A549 treated with Mapracorat at 1 μM for 4 hours (cell line): Measurements from ENCODE around the gene KDR. TPM values are rescaled to one million over a fixed set of nuclear protein-coding genes. Genes with fewer than 3 reads are reported as not detected.

Experiments used
- total RNA-seq: library from RNA; stranded (reverse); fragments of 200-300 nt; extraction: Qiagen RNA extraction; gene quantifications from 5 replicates; pipeline ENCODE4 v1.2.3, GENCODE V29; 2022

The KDR gene
- total RNA-seq = 0.08 to 0.19 TPM (median 0.13 TPM) in 4 of 5 replicates, not detected in the other

DNA sequence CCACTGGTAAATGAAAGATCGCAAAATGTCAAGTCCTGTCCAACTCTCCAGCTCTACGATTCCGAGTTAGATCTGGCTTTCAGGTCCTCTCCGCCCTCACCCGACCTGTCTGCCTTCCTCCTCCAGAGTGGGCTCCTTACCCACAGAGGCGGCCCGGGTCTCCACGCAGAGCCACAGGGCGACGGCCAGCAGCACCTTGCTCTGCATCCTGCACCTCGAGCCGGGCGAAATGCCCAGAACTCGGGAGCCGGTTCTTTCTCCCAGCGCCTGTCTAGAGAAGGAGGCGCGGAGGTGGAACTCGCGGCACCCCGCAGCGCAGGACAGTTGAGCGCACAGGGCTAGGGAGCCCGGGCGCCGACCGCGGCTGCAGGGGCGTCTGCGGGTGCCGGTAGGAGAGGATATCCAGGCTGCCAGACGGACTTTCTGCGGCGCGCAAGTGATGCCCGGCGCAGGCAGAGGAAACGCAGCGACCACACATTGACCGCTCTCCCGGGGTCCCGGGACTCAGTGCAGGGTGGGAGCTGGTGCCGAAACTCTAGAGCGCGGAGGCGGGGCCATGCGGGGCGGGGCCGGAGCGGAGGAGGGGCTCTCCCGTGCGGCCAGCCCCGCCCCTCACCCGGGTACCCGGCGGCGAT lies at the start of gene KDR:
KDR (minus strand) TSS at position 509 of the 635 bp plus-strand sequence; CDS start at position 207, 302 bp downstream.

Other genes starting within 250 kb of the KDR start
- 5.3 to 11.7 TPM (median 10.9 TPM) in 5 replicates for gene SRD5A3, start 220.6 kb upstream of the KDR start, total RNA-seq